Calu3 (cell line): ENCODE data around the gene FBXO42. TPM values are rescaled to one million over a fixed set of nuclear protein-coding genes. Genes with fewer than 3 reads are reported as not detected.
"Not testable (repeated sequence)": the region's sequence is repeated elsewhere in the genome, so short reads cannot be mapped to it uniquely, and the experiment has no call there.

Experiments used
- BruUV-seq: library from RNA; stranded (reverse); fragments of 400-500 nt; replicated peaks from 2 replicates; lab custom pipeline; 2021; lab: Mats Ljungman, UMichigan
- CTCF ChIA-PET: fragments of 300-600 bp; sonication (Branson Sonifier 250); formaldehyde crosslinking; loops from one replicate; lab custom pipeline; 2022; ENCODE audit warnings: antibody characterized with exemption; lab: Charles Lee
- DNase-seq: peaks from one replicate; pipeline ENCODE4 v3.0.0; 2022
- H3K27ac Mint-ChIP-seq: one replicate; pipeline ENCODE4 v1.8.0; 2022; ENCODE audit warnings: mixed read lengths; ENCODE audit not compliant: unreplicated experiment
- H3K27me3 Mint-ChIP-seq: one replicate; pipeline ENCODE4 v1.8.0; 2022; ENCODE audit warnings: mixed read lengths; ENCODE audit not compliant: unreplicated experiment
- H3K36me3 Mint-ChIP-seq: one replicate; pipeline ENCODE4 v1.8.0; 2022; ENCODE audit warnings: mild to moderate bottlenecking, moderate library complexity, mixed read lengths; ENCODE audit not compliant: insufficient read depth, unreplicated experiment
- H3K4me1 Mint-ChIP-seq: one replicate; pipeline ENCODE4 v1.8.0; 2022; ENCODE audit warnings: mild to moderate bottlenecking, low read depth, mixed read lengths; ENCODE audit not compliant: unreplicated experiment
- H3K4me3 Mint-ChIP-seq: one replicate; pipeline ENCODE4 v1.8.0; 2022; ENCODE audit warnings: mild to moderate bottlenecking, low read depth, moderate library complexity, mixed read lengths; ENCODE audit not compliant: unreplicated experiment
- H3K9me3 Mint-ChIP-seq: one replicate; pipeline ENCODE4 v1.8.0; 2022; ENCODE audit warnings: low read depth, mixed read lengths; ENCODE audit not compliant: unreplicated experiment
- intact Hi-C: fragments of 100-400 bp; cut with micrococcal nuclease; formaldehyde crosslinking; loops from one replicate; pipeline ENCODE4 v1.10.0; 2022; ENCODE audit not compliant: unreplicated experiment
- total RNA-seq: library from RNA; stranded (reverse); gene quantifications from 2 replicates; pipeline ENCODE4 v1.2.3, GENCODE V29; 2022
- TF ChIP-seq, protein P1 (sequence below): fragments of 200-600 bp; IDR thresholded peaks from one replicate; pipeline ENCODE4 v1.8.0; 2022; ENCODE audit warnings: antibody characterized with exemption; ENCODE audit not compliant: unreplicated experiment

FBXO42 gene
- total RNA-seq, 1 experiment from 2014 or later, result 10.6 TPM

- no TSS peak for BruUV-seq
- TF ChIP-seq, protein P1, sequence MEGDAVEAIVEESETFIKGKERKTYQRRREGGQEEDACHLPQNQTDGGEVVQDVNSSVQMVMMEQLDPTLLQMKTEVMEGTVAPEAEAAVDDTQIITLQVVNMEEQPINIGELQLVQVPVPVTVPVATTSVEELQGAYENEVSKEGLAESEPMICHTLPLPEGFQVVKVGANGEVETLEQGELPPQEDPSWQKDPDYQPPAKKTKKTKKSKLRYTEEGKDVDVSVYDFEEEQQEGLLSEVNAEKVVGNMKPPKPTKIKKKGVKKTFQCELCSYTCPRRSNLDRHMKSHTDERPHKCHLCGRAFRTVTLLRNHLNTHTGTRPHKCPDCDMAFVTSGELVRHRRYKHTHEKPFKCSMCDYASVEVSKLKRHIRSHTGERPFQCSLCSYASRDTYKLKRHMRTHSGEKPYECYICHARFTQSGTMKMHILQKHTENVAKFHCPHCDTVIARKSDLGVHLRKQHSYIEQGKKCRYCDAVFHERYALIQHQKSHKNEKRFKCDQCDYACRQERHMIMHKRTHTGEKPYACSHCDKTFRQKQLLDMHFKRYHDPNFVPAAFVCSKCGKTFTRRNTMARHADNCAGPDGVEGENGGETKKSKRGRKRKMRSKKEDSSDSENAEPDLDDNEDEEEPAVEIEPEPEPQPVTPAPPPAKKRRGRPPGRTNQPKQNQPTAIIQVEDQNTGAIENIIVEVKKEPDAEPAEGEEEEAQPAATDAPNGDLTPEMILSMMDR, result no peak
- Mint-ChIP-seq H3K4me3 (no peak overlapping the region), H3K4me1 (no peaks in the 10 kb centered on the region), H3K27me3 (peaks cover 11% of the 10 kb centered on the region), H3K27ac (no peak overlapping the region), H3K9me3 (no peaks in the 10 kb centered on the region), H3K36me3 (no peaks in the 10 kb centered on the region)
- DNase-seq, result no peak
- CTCF ChIA-PET, result no interaction called here
- intact Hi-C loops, result no loop called here
Measured at GRCh38 chr1:16226129-16226489, 126.2 kb downstream of the FBXO42 start.

- CTCF ChIA-PET, result no interaction called here
- H3K27ac Mint-ChIP-seq, result no peak overlapping the region
- H3K4me3 Mint-ChIP-seq, result no peak overlapping the region
Measured at GRCh38 chr1:16224472-16224871, 127.8 kb downstream of the FBXO42 start.

DNA sequence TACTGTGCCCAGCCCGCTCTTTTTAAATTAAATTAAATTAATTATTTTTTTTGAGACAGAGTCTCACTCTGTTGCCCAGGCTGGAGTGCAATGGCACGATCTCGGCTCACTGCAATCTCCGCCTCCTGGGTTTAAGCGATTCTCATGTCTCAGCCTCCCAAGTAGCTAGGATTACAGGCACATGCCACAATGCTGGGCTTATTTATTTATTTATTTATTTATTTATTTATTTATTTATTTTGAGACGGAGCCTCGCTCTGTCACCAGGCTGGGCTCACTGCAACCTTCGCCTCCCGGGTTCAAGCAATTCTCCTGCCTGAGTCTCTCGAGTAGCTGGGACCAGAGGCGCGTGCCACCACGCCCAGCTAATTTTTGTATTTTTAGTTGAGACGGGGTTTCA lies 129.6 kb downstream of the FBXO42 start:
- CTCF ChIA-PET, DNase-seq, H3K9me3 Mint-ChIP-seq, BruUV-seq, H3K27ac Mint-ChIP-seq, H3K4me1 Mint-ChIP-seq, H3K4me3 Mint-ChIP-seq, intact Hi-C loops, H3K36me3 Mint-ChIP-seq: not testable (repeated sequence)
- peaks cover 16% of the 10 kb centered on the region for H3K27me3 Mint-ChIP-seq

More at GRCh38 chr1:16224472-16224871, 127.8 kb downstream of the FBXO42 start:
- H3K9me3 Mint-ChIP-seq, result no peaks in the 10 kb centered on the region
- TF ChIP-seq, protein P1, result no peak
- no peaks in the 10 kb centered on the region for H3K36me3 Mint-ChIP-seq
- intact Hi-C loops, result no loop called here
- BruUV-seq, result no TSS peak
- no peak for DNase-seq
- peaks cover 16% of the 10 kb centered on the region for H3K27me3 Mint-ChIP-seq
- no peaks in the 10 kb centered on the region for H3K4me1 Mint-ChIP-seq

- BruUV-seq, result no TSS peak
- Mint-ChIP-seq H3K4me1 (no peaks in the 10 kb centered on the region), H3K27ac (no peak overlapping the region), H3K9me3 (no peaks in the 10 kb centered on the region), H3K27me3 (peaks cover 16% of the 10 kb centered on the region), H3K4me3 (no peak overlapping the region), H3K36me3 (peaks cover 16% of the 10 kb centered on the region)
- CTCF ChIA-PET, result no interaction called here
- intact Hi-C loops, result no loop called here
- DNase-seq, result no peak
- TF ChIP-seq, protein P1, result no peak
Measured at GRCh38 chr1:16221499-16221898, 130.8 kb downstream of the FBXO42 start.

DNA sequence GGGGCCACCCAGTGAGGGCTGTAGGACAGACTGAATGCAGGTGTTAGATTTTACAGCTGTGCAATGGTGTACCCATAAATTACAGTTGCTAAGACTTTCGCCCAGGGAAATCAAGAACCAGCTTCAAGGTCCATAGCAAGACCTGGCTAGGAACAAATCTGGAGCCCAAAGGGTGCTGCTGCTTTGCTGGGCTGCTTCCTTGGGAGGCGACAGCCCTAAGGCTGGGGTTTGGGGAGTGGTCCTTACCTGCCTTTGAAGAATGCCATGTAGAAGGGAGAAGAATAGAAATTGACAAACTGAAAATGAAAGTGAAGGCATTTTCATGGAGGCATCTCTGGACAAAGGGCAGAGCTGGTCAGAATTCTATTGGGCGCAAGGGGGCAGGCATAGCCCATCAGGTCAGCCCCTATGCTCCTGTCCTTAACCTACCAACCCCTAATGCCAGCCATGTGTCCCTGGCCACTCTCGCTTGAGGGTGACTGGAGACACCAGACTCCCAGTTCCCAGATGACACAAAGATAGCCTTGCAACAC lies 132.2 kb downstream of the FBXO42 start:
- CTCF ChIA-PET, result no interaction called here
- H3K27me3 Mint-ChIP-seq, result peaks cover 16% of the 10 kb centered on the region

More for the DNA sequence above, 132.2 kb downstream of the FBXO42 start:
- DNase-seq, result no peak
- no peaks in the 10 kb centered on the region for H3K4me1 Mint-ChIP-seq
- TF ChIP-seq, protein P1, result no peak
- BruUV-seq, result no TSS peak
- H3K36me3 Mint-ChIP-seq, result peaks cover 16% of the 10 kb centered on the region
- H3K9me3 Mint-ChIP-seq, result no peaks in the 10 kb centered on the region
- no peak overlapping the region for H3K4me3 Mint-ChIP-seq
- intact Hi-C loops, result no loop called here
- H3K27ac Mint-ChIP-seq, result no peak overlapping the region
